Measurements from ENCODE around the gene SHISA7. TPM values are rescaled to one million over a fixed set of nuclear protein-coding genes. Genes with fewer than 3 reads are reported as not detected.
A peak's percentile ranks its signal among the peaks of the same experiment; 100 is the strongest.
"Not testable (repeated sequence)": the region's sequence is repeated elsewhere in the genome, so short reads cannot be mapped to it uniquely, and the experiment has no call there.

Gene SHISA7
- total and polyA plus RNA-seq, 2 donors (not counting 1 experiment from before 2014, with no cell fraction given), result not detected

DNA sequence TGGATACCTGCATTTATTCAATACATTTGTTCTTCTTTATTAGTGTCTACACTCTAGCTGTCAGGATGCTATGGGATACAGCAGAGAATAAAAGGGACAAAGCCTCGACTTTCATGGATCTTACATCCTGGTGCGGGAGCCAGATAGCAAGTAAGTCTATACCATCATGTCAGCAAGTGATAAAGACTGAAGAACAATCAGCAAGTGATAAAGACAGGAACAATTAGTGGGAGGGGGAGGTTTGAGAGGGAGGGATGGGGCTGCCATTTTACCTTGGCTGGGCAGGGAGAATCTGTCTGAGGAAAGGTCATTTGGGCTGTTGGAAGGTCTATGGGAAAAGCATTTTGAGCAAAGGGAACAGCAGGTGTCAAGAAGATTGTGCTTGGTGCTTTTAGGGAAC, 32.9 kb downstream of the SHISA7 start:
- Histone ChIP-seq H3K27me3 (ENCODE audit: control insufficient read depth, insufficient read depth, low read length) (no peaks in the 10 kb centered on the region), H3K9ac (ENCODE audit: insufficient read depth, low read length) (no peak overlapping the region), H3K4me3 (replicated peaks in 1 of 4; ENCODE audit: control extremely low read depth in 1 of 4, insufficient read depth in 1 of 4, low read depth in 3 of 4, low read length in 4 of 4) (no peak overlapping the region), H3K27ac (ENCODE audit: insufficient read depth, low read length) (no peak overlapping the region), H4K20me1 (ENCODE audit: control insufficient read depth, extremely low read depth, insufficient read depth, low read length) (peaks cover 2% of the 10 kb centered on the region), H3K9me3 (ENCODE audit: control insufficient read depth, insufficient read depth, low read depth, low read length) (no peaks in the 10 kb centered on the region), H3K4me1 (ENCODE audit: control insufficient read depth, extremely low read depth, insufficient read depth, low read length) (peaks cover 17% of the 10 kb centered on the region), H2AFZ (ENCODE audit: low read length) (no peak overlapping the region), H3K79me2 (ENCODE audit: control insufficient read depth, insufficient read depth, low read length) (peaks cover 22% of the 10 kb centered on the region), H3K4me2 (ENCODE audit: extremely low read depth, insufficient read depth, low read length) (no peak overlapping the region), H3K36me3 (ENCODE audit: control insufficient read depth, insufficient read depth, low read length) (peaks cover 12% of the 10 kb centered on the region)
- no peak for DNase-seq (ENCODE audit: low read depth in 2 of 2)
- no peak for TF ChIP-seq EZH2 (IDR thresholded peaks at IDR 0.05; ENCODE audit: low read length, missing control alignments)
- TF ChIP-seq, protein P1, sequence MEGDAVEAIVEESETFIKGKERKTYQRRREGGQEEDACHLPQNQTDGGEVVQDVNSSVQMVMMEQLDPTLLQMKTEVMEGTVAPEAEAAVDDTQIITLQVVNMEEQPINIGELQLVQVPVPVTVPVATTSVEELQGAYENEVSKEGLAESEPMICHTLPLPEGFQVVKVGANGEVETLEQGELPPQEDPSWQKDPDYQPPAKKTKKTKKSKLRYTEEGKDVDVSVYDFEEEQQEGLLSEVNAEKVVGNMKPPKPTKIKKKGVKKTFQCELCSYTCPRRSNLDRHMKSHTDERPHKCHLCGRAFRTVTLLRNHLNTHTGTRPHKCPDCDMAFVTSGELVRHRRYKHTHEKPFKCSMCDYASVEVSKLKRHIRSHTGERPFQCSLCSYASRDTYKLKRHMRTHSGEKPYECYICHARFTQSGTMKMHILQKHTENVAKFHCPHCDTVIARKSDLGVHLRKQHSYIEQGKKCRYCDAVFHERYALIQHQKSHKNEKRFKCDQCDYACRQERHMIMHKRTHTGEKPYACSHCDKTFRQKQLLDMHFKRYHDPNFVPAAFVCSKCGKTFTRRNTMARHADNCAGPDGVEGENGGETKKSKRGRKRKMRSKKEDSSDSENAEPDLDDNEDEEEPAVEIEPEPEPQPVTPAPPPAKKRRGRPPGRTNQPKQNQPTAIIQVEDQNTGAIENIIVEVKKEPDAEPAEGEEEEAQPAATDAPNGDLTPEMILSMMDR (conservative IDR thresholded peaks at IDR 0.05 in 1 of 2, IDR thresholded peaks at IDR 0.05 in 1 of 2; ENCODE audit: low read depth in 1 of 2, low read length in 2 of 2), result no peak

DNA sequence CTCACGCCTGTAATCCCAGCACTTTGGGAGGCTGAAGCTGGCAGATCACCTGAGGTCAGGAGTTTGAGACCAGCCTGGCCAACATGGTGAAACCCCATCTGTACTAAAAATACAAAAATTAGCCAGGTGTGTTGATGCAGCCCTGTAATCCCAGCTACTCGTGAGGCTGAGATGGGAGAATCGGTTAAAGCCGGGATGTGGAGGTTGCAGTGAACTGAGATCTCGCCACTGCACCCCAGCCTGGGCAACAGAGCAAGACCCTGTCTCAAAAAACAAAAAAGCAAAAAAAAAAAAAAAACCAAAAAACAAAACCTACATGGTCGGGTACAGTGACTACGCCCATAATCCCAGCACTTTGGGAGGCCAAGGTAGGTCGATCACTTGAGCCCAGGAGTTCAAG, 33.9 kb downstream of the SHISA7 start:
- DNase-seq (ENCODE audit: low read depth in 2 of 2); H3K4me2 ChIP-seq (ENCODE audit: extremely low read depth, insufficient read depth, low read length): not testable (repeated sequence)
- peaks cover 13% of the 10 kb centered on the region for H3K36me3 ChIP-seq (ENCODE audit: control insufficient read depth, insufficient read depth, low read length)

GRCh38 chr19:55408533-55408872, 34.6 kb downstream of the SHISA7 start:
- Histone ChIP-seq H3K79me2 (ENCODE audit: control insufficient read depth, insufficient read depth, low read length) (peaks cover 32% of the 10 kb centered on the region), H3K27me3 (ENCODE audit: control insufficient read depth, insufficient read depth, low read length) (no peaks in the 10 kb centered on the region), H3K9me3 (ENCODE audit: control insufficient read depth, insufficient read depth, low read depth, low read length) (no peaks in the 10 kb centered on the region), H3K27ac (ENCODE audit: insufficient read depth, low read length) (peak overlapping the region; percentile 98), H3K36me3 (ENCODE audit: control insufficient read depth, insufficient read depth, low read length) (peaks cover 17% of the 10 kb centered on the region), H3K9ac (ENCODE audit: insufficient read depth, low read length) (peak overlapping the region; percentile 63), H4K20me1 (ENCODE audit: control insufficient read depth, extremely low read depth, insufficient read depth, low read length) (peaks cover 2% of the 10 kb centered on the region), H3K4me3 (replicated peaks in 1 of 4; ENCODE audit: control extremely low read depth in 1 of 4, insufficient read depth in 1 of 4, low read depth in 3 of 4, low read length in 4 of 4) (peak overlapping the region; percentile 37 to 63 (median 47)), H3K4me2 (ENCODE audit: extremely low read depth, insufficient read depth, low read length) (peak overlapping the region; percentile 92), H3K4me1 (ENCODE audit: control insufficient read depth, extremely low read depth, insufficient read depth, low read length) (peaks cover 19% of the 10 kb centered on the region), H2AFZ (ENCODE audit: low read length) (peak overlapping the region; percentile 98)
- TF ChIP-seq EZH2 (IDR thresholded peaks at IDR 0.05; ENCODE audit: low read length, missing control alignments), result no peak
- TF ChIP-seq, protein P1 (conservative IDR thresholded peaks at IDR 0.05 in 1 of 2, IDR thresholded peaks at IDR 0.05 in 1 of 2; ENCODE audit: low read depth in 1 of 2, low read length in 2 of 2), result no peak
- DNase-seq (ENCODE audit: low read depth in 2 of 2), result no peak

More for the DNA sequence above, 33.9 kb downstream of the SHISA7 start:
- not testable (repeated sequence) for H3K27ac ChIP-seq (ENCODE audit: insufficient read depth, low read length); H3K4me3 ChIP-seq (replicated peaks in 1 of 4; ENCODE audit: control extremely low read depth in 1 of 4, insufficient read depth in 1 of 4, low read depth in 3 of 4, low read length in 4 of 4); H4K20me1 ChIP-seq (ENCODE audit: control insufficient read depth, extremely low read depth, insufficient read depth, low read length); H2AFZ ChIP-seq (ENCODE audit: low read length); H3K27me3 ChIP-seq (ENCODE audit: control insufficient read depth, insufficient read depth, low read length); H3K9me3 ChIP-seq (ENCODE audit: control insufficient read depth, insufficient read depth, low read depth, low read length); H3K9ac ChIP-seq (ENCODE audit: insufficient read depth, low read length)
- Histone ChIP-seq H3K4me1 (ENCODE audit: control insufficient read depth, extremely low read depth, insufficient read depth, low read length) (peaks cover 19% of the 10 kb centered on the region), H3K79me2 (ENCODE audit: control insufficient read depth, insufficient read depth, low read length) (peaks cover 28% of the 10 kb centered on the region)

All from fibroblast of lung (primary cell).